Activated B cell treated with CpG ODN at 0.5 μM for 24 hours (primary cell): ENCODE data around the gene PHETA1. TPM values are rescaled to one million over a fixed set of nuclear protein-coding genes. Genes with fewer than 3 reads are reported as not detected.

ENCODE experiments used
- ATAC-seq: fragments of 200-7000 bp; cut with Tn5 transposase; one replicate; pipeline ENCODE4 v1.10.0; 2021; ENCODE audit warnings: low read depth, mild to moderate bottlenecking, moderate library complexity
- CTCF ChIA-PET: fragments of 350-600 bp; sonication (Branson Sonifier 250); formaldehyde crosslinking; loops from one replicate; lab custom pipeline; 2021; ENCODE audit warnings: antibody characterized with exemption; lab: Charles Lee
- POLR2A ChIA-PET: fragments of 350-600 bp; sonication (Branson Sonifier 250); formaldehyde crosslinking; loops from one replicate; lab custom pipeline; 2021; ENCODE audit warnings: antibody characterized with exemption; lab: Charles Lee
- DNase-seq: peaks from one replicate; pipeline ENCODE4 v3.0.0; 2022
- H3K27ac Mint-ChIP-seq: one replicate; pipeline ENCODE4 v1.8.0; 2020; ENCODE audit warnings: mixed read lengths
- H3K27me3 Mint-ChIP-seq: one replicate; pipeline ENCODE4 v1.8.0; 2021; ENCODE audit warnings: mixed read lengths
- H3K36me3 Mint-ChIP-seq: one replicate; pipeline ENCODE4 v1.8.0; 2021; ENCODE audit warnings: low read depth, mixed read lengths
- H3K4me1 Mint-ChIP-seq: one replicate; pipeline ENCODE4 v1.8.0; 2021; ENCODE audit warnings: mixed read lengths
- H3K4me3 Mint-ChIP-seq: one replicate; pipeline ENCODE4 v1.8.0; 2020; ENCODE audit warnings: mild to moderate bottlenecking, mixed read lengths
- H3K9me3 Mint-ChIP-seq: one replicate; pipeline ENCODE4 v1.8.0; 2020; ENCODE audit warnings: mixed read lengths
- intact Hi-C: fragments of 100-400 bp; cut with micrococcal nuclease; formaldehyde crosslinking; loops from one replicate; pipeline ENCODE4 v1.15.1; 2024
- total RNA-seq: library from RNA; stranded (reverse); gene quantifications from 2 replicates; pipeline ENCODE4 v1.2.3, GENCODE V29; 2022
- TF ChIP-seq, protein P1 (sequence below): fragments of 200-600 bp; IDR thresholded peaks from one replicate; pipeline ENCODE4 v1.8.0; 2022; ENCODE audit warnings: antibody characterized with exemption, mild to moderate bottlenecking

PHETA1 gene
- total RNA-seq, 1 donor from 2014 or later = 2.0 TPM

DNA sequence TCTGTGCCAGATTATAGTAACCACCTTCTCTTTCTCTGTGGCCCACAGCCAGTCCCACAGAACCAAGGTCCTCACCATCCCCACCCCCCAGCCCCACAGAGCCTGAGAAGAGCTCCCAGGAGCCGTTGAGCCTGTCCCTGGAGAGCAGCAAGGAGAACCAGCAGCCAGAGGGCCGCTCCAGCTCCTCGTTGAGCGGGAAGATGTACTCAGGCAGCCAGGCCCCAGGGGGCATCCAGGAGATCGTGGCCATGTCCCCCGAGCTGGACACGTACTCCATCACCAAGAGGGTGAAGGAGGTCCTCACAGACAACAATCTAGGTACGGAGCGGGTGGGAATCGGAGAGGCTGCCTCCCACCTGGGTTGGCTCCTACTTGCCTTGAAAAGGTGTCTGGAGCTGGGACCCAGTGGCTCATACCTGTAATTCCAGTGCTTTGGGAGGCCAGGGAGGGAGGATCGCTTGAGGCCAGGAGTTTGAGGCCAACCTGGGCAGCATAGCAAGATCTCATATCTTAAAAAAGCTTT is 34.4 kb downstream of the PHETA1 start:
- CTCF ChIA-PET = interaction anchor here (1.1 kb wide), 1 partner anchor 62 kb away, joined by 3 read pairs; no protein-coding TSS in a partner anchor
- POLR2A ChIA-PET = no interaction called here
- DNase-seq (no peak), ATAC-seq (no peak)
- Mint-ChIP-seq H3K4me1 (no peaks in the 10 kb centered on the region), H3K27ac (no peak overlapping the region), H3K4me3 (no peak overlapping the region), H3K27me3 (peaks cover 3% of the 10 kb centered on the region), H3K9me3 (no peaks in the 10 kb centered on the region), H3K36me3 (no peaks in the 10 kb centered on the region)
- intact Hi-C loops = loop anchor here (5.0 kb wide), 1 partner anchor 33 kb away; the partner anchor contains the start of gene PHETA1
- TF ChIP-seq, protein P1, sequence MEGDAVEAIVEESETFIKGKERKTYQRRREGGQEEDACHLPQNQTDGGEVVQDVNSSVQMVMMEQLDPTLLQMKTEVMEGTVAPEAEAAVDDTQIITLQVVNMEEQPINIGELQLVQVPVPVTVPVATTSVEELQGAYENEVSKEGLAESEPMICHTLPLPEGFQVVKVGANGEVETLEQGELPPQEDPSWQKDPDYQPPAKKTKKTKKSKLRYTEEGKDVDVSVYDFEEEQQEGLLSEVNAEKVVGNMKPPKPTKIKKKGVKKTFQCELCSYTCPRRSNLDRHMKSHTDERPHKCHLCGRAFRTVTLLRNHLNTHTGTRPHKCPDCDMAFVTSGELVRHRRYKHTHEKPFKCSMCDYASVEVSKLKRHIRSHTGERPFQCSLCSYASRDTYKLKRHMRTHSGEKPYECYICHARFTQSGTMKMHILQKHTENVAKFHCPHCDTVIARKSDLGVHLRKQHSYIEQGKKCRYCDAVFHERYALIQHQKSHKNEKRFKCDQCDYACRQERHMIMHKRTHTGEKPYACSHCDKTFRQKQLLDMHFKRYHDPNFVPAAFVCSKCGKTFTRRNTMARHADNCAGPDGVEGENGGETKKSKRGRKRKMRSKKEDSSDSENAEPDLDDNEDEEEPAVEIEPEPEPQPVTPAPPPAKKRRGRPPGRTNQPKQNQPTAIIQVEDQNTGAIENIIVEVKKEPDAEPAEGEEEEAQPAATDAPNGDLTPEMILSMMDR = no peak

DNA sequence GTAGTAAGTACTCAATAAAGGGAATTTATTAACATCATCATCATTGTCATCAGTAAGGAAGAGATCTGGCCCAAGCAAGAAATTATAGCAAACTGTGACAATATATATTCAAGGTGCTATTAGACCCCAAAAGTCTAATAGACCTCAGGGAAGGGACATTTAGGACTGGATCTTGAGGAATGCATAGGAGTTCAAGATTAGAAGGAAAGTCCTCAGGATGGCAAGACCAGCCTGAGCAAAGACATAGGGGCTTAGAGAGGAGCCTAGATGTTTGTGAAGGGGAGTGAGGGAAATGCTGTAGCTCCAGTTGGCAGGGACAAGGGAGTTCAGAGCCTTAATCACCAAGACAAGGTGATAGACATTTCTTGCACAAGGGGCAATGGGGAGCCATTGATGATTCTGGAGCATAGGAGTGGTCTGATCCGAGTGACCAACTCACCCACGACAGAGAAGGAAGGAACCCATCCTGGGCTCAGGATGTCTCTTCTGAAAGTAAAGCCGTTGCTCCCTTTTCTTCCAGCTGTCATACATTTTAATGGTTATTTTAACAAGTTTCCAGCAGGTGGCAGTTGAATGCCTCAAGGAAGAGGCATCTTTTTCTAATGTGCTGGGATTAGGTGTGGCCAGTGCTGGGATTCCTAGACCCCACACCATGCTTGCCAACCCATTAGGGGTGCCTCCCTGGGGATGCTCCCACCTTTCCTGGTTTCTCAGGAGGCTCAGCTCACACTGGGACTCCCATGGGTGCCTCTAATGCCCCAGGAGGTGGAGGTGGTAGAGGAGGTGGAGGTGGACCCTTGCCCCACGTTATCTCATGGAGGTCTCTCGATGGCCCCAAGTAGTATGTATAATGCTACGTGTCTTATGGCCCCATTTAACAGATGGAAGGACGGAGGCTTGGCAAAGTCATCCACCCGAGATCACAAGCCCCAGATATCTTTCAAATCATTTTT is 37.8 kb downstream of the PHETA1 start:
- Mint-ChIP-seq H3K4me1 (no peaks in the 10 kb centered on the region), H3K9me3 (no peaks in the 10 kb centered on the region), H3K27ac (no peak overlapping the region), H3K36me3 (no peaks in the 10 kb centered on the region), H3K4me3 (no peak overlapping the region), H3K27me3 (peaks cover 3% of the 10 kb centered on the region)
- ChIA-PET CTCF (interaction anchor here (0.8 to 2.6 kb wide), 8 partner anchors 24 to 199 kb away, joined by 3 to 32 read pairs (median 7); no protein-coding TSS in a partner anchor), POLR2A (no interaction called here)
- intact Hi-C loops = loop anchor here (1.0 to 5.0 kb wide), 5 partner anchors 36 to 198 kb away; partner anchors contain the start of gene PHETA1
- TF ChIP-seq, protein P1 = no peak
- ATAC-seq = no peak
- DNase-seq = no peak

DNA sequence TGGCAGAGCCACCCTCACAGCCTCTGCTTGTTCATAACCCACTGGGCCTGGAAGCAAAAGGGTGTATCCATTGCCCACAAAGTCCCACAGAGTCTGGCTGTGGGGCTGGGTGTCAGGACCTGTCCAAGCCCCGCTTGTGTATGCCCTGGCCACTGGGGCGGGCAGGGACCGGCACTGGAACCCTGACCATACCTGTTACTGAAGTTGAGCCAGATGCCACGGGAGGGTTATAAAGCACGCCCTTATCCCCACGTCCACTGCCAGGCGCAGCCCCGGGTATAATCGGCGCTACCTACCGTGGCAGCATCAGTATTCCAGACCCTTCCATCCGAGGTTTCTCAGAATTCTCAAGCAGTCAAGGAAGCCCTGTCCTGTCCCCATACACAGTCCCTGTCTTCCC is 40.8 kb downstream of the PHETA1 start:
- Mint-ChIP-seq H3K4me3 (no peak overlapping the region), H3K27ac (no peak overlapping the region), H3K36me3 (no peaks in the 10 kb centered on the region), H3K4me1 (no peaks in the 10 kb centered on the region), H3K9me3 (no peaks in the 10 kb centered on the region), H3K27me3 (no peaks in the 10 kb centered on the region)
- CTCF ChIA-PET = no interaction called here
- ATAC-seq (no peak), DNase-seq (no peak)
- POLR2A ChIA-PET = no interaction called here
- TF ChIP-seq, protein P1 = no peak
- intact Hi-C loops = no loop called here

DNA sequence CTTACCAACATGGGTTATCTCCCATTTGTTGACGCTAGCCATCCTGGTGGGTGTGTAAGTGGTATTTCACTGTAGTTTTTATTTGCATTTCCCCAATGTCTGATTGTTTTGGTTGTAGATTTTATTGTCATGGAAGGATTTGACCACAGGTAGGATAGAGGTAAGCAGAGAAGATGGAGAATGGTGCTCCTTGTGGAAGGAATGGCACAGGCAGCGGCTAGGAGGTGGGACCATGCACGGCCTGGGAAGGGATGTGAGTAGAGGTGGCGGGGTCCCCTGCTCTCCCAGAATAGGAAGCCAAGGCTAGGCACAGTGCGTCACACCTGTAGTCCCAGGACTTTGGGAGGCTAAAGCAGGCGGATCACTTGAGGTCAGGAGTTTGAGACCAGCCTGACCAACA is 41.4 kb downstream of the PHETA1 start:
- no peak overlapping the region for H3K27ac Mint-ChIP-seq
- H3K4me3 Mint-ChIP-seq = no peak overlapping the region
- ChIA-PET POLR2A (no interaction called here), CTCF (no interaction called here)
- intact Hi-C loops = no loop called here
- H3K36me3 Mint-ChIP-seq = no peaks in the 10 kb centered on the region
- TF ChIP-seq, protein P1 = no peak
- no peaks in the 10 kb centered on the region for H3K27me3 Mint-ChIP-seq
- no peaks in the 10 kb centered on the region for H3K9me3 Mint-ChIP-seq
- DNase-seq (no peak), ATAC-seq (no peak)
- no peaks in the 10 kb centered on the region for H3K4me1 Mint-ChIP-seq
